Stomach (tissue), 9 donors: ENCODE data around the gene TUSC7. TPM values are rescaled to one million over a fixed set of nuclear protein-coding genes. Genes with fewer than 3 reads are reported as not detected.

Experiments
- DNase-seq, 2 donors: peaks; one replicate each; pipeline versions ENCODE4 v3.0.0 to v3.0.0-alpha.2; 2013 to 2019
- H3K27ac ChIP-seq, 5 donors: fragments of 200-600 bp in 4 of 5; sonication (generic) in 4 of 5; one replicate each; pipeline ENCODE4 v1.5.1; 2013 to 2019; ENCODE audit warnings: mild to moderate bottlenecking in 1 of 5, moderate library complexity in 1 of 5
- H3K27me3 ChIP-seq, 3 donors: fragments of 200-600 bp; sonication (generic); one replicate each; pipeline ENCODE4 v1.5.1; 2017 to 2019; ENCODE audit warnings: mixed run types in 1 of 3
- H3K36me3 ChIP-seq, 4 donors: fragments of 200-600 bp; sonication (generic); 1 replicate in 3 of 4; 2 replicates in 1 of 4; pipeline ENCODE4 v1.5.1; 2016 to 2019
- H3K4me1 ChIP-seq, 4 donors: fragments of 200-600 bp; sonication (generic); one replicate each; pipeline ENCODE4 v1.5.1; 2016 to 2019
- H3K4me3 ChIP-seq, 4 donors: fragments of 200-600 bp; sonication (generic) in 3 of 4; one replicate each; pipeline ENCODE4 v1.5.1; 2016 to 2019; ENCODE audit warnings: mild to moderate bottlenecking in 1 of 4
- H3K9me3 ChIP-seq, 4 donors: fragments of 200-600 bp; sonication (generic); one replicate each; pipeline ENCODE4 v1.5.1; 2016 to 2019
- EP300 ChIP-seq: sonication (generic); formaldehyde crosslinking; IDR thresholded peaks from one replicate; pipeline ENCODE4 v1.6.1; 2017; ENCODE audit warnings: antibody characterized with exemption
- POLR2A ChIP-seq, 4 donors: fragments of 450-650 bp; IDR thresholded peaks; one replicate each; pipeline ENCODE4 v1.6.1; 2016; ENCODE audit warnings: antibody characterized with exemption in 4 of 4, control low read depth in 2 of 4, mild to moderate bottlenecking in 1 of 4, moderate library complexity in 1 of 4
- POLR2AphosphoS5 ChIP-seq, 3 donors: sonication (generic); formaldehyde crosslinking; IDR thresholded peaks; one replicate each; pipeline ENCODE4 v1.6.1; 2016; ENCODE audit warnings: antibody characterized with exemption in 3 of 3
- WGBS, 5 donors: extraction: QIAGEN DNeasy Blood & Tissue Kit in 3 of 5; methylation state at CpG; one replicate each; pipeline versions ENCODE4 v1.1.5 to v1.1.7; 2013 to 2018; 5-methylcytosine and 5-hydroxymethylcytosine counted together
- intact Hi-C: fragments of 100-400 bp; cut with DNase I; formaldehyde crosslinking; loops from one replicate; pipeline ENCODE4 v1.15.1; 2023; ENCODE audit warnings: low total_unique reads
- polyA plus RNA-seq, 3 donors: library from polyadenylated mRNA; stranded (reverse); fragments of 200-250 nt; gene quantifications; one replicate each; pipeline ENCODE4 v1.2.3, GENCODE V29; 2013
- total RNA-seq, 5 donors: library from RNA; depleted of rRNA; stranded (reverse); fragments of >200 nt; gene quantifications; one replicate each; pipeline versions ENCODE4 v1.1.0 to v1.2.3, GENCODE V29; 2014 to 2016
- TF ChIP-seq, protein P1 (sequence below), 7 experiments: fragments of 450-650 bp in 4 of 7; fragments of 200-600 bp in 3 of 7; sonication (generic) in 3 of 7; IDR thresholded peaks; one replicate each; pipeline ENCODE4 v1.5.1; 2016 to 2019; ENCODE audit warnings: antibody characterized with exemption in 7 of 7, control low read depth in 2 of 7, mild to moderate bottlenecking in 1 of 7
- donor health status: healthy with polysubstance abuse.
- donor health status: Bipolar disorder and iron deficiency.
- donor health status: healthy.

Gene TUSC7
- total and polyA plus RNA-seq, 8 donors = not detected

DNA sequence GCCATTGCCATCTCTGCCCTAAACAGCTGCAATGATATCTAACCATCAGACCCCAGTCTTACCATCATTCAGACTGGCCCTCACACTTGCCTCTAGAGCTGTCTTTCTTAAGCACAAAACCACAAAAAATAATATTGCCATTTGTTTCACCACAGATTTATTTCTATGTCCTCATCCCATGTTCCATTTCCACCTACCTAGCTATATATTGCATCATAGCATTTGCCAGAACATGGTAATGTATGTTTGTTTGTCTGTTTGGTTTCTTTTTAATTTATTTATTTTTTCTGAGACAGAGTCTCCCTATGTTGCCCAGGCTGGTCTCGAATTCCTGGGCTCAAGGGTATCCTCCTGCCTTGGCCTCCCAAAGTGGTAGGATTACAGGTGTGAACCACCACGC is 18.5 kb upstream of the TUSC7 start:
- no peak for DNase-seq
- TF ChIP-seq, protein P1, sequence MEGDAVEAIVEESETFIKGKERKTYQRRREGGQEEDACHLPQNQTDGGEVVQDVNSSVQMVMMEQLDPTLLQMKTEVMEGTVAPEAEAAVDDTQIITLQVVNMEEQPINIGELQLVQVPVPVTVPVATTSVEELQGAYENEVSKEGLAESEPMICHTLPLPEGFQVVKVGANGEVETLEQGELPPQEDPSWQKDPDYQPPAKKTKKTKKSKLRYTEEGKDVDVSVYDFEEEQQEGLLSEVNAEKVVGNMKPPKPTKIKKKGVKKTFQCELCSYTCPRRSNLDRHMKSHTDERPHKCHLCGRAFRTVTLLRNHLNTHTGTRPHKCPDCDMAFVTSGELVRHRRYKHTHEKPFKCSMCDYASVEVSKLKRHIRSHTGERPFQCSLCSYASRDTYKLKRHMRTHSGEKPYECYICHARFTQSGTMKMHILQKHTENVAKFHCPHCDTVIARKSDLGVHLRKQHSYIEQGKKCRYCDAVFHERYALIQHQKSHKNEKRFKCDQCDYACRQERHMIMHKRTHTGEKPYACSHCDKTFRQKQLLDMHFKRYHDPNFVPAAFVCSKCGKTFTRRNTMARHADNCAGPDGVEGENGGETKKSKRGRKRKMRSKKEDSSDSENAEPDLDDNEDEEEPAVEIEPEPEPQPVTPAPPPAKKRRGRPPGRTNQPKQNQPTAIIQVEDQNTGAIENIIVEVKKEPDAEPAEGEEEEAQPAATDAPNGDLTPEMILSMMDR (IDR thresholded peaks at IDR 0.05) = no peak
- TF ChIP-seq POLR2AphosphoS5 (IDR thresholded peaks at IDR 0.05) = no peak
- no peak for TF ChIP-seq EP300
- no peak for TF ChIP-seq POLR2A (IDR thresholded peaks at IDR 0.05)
- Histone ChIP-seq H3K9me3 (peaks cover 0 to 5% (median 0%) of the 10 kb centered on the region in 4 donors), H3K36me3 (no peaks in the 10 kb centered on the region), H3K27ac (no peak overlapping the region), H3K4me3 (no peak overlapping the region), H3K4me1 (no peaks in the 10 kb centered on the region), H3K27me3 (no peaks in the 10 kb centered on the region)
- WGBS, 5 donors = 58 to 69% (median 64%) methylated on average over 2 of the region's 2 CpGs
- intact Hi-C loops = no loop called here

DNA sequence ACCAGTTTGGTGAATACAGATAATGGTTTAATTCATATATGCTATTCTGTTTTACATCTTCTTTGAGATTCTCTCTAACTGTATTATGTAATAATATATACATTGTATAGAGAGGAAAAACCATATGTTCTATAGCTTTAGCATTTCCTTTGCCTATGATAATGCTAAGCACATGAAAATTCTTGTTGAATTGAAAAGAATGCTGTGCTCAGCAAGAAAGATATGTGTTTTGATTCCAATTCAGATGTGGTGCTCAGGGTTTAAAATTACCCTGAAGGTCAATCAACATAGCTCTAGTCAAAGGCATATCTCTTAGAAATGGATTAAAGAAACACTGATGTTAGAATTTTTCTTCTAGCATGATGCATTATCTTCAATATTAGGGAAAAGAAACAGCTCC is 8.5 kb upstream of the TUSC7 start:
- TF ChIP-seq EP300 (no peak), POLR2A (IDR thresholded peaks at IDR 0.05) (no peak), POLR2AphosphoS5 (IDR thresholded peaks at IDR 0.05) (no peak)
- TF ChIP-seq, protein P1 (IDR thresholded peaks at IDR 0.05) = no peak

DNA sequence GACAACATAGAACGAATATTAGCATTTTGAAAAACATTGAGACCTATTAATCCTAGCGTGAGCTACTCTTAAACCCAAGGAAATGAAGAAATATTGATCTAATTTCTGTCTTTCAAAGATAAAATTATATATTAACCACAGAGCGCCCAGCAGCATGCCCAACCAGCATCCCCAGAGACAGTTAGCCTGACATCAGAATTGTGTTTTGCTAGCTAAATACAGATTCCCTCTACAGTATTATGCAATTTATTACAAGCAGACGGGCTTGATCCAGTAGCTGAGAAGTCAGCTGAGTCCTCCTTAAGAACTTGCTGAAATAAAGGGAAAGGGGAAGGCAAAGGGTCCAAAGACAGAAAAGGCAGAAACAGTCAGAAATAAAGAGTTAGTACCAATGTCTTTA is 7.2 kb upstream of the TUSC7 start:
- no peak for DNase-seq
- TF ChIP-seq POLR2AphosphoS5 (IDR thresholded peaks at IDR 0.05) = no peak
- no peaks in the 10 kb centered on the region for H3K36me3 ChIP-seq
- no peaks in the 10 kb centered on the region for H3K9me3 ChIP-seq
- H3K27ac ChIP-seq = no peak overlapping the region
- no peaks in the 10 kb centered on the region for H3K27me3 ChIP-seq
- intact Hi-C loops = no loop called here
- no peaks in the 10 kb centered on the region for H3K4me1 ChIP-seq
- no peak overlapping the region for H3K4me3 ChIP-seq
- 61 to 69% (median 63%) methylated on average over 4 of the region's 4 CpGs for WGBS, 5 donors

More for the DNA sequence above, 8.5 kb upstream of the TUSC7 start:
- no peaks in the 10 kb centered on the region for H3K36me3 ChIP-seq
- H3K4me1 ChIP-seq = no peaks in the 10 kb centered on the region
- no peak overlapping the region for H3K4me3 ChIP-seq
- H3K27ac ChIP-seq = no peak overlapping the region
- intact Hi-C loops = no loop called here
- no peaks in the 10 kb centered on the region for H3K9me3 ChIP-seq
- no peak for DNase-seq
- H3K27me3 ChIP-seq = no peaks in the 10 kb centered on the region

DNA sequence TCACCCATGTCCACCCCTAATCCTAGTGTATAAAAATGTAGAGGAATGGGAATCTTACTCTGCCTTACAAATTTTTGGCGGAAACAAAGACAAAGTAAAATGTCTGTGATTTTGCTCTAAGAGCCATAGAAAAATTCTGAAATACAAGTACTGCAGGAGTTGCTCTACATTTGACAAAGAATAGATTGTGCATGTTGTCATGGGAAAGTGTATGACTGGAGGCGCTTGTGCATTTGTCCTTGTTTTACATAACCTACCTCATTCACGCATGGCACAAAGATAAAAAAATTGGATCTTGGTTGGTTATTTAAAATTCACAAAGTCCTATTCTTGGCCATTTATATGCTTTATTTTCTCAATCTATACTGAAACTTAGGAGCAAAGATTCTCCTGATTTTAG is 2.0 kb upstream of the TUSC7 start:
- no peak overlapping the region for H3K4me3 ChIP-seq
- H3K4me1 ChIP-seq = no peaks in the 10 kb centered on the region
- H3K27me3 ChIP-seq = no peaks in the 10 kb centered on the region
- H3K36me3 ChIP-seq = no peaks in the 10 kb centered on the region
- no peak for DNase-seq
- 87 to 93% (median 90%) methylated on average over 3 of the region's 3 CpGs for WGBS, 5 donors
- H3K9me3 ChIP-seq = no peaks in the 10 kb centered on the region
- no peak for TF ChIP-seq POLR2AphosphoS5 (IDR thresholded peaks at IDR 0.05)
- no peak for TF ChIP-seq EP300
- TF ChIP-seq, protein P1 (IDR thresholded peaks at IDR 0.05) = no peak
- no peak for TF ChIP-seq POLR2A (IDR thresholded peaks at IDR 0.05)
- intact Hi-C loops = no loop called here
- no peak overlapping the region for H3K27ac ChIP-seq

DNA sequence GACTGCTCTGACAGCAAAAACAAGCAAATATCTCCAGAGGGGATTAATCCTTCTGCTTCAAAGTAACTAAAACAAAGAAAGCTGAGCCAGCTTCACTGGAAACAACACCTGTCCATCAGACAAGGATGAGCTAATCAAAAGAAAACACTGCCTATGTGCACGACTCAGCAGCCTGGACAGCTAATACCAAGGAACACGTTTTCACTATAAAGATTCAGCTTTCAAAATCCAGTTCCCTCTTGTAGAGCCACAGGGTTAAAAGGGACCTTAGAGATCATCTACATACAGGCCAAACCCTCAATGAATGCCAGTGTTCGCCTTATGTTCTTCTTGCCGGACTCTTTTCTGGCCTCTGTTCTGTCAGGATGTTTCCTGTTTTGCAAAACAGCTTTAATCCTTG is 6.9 kb downstream of the TUSC7 start:
- no peak for DNase-seq
- TF ChIP-seq, protein P1 (IDR thresholded peaks at IDR 0.05) = no peak
- TF ChIP-seq EP300 (no peak), POLR2A (IDR thresholded peaks at IDR 0.05) (no peak), POLR2AphosphoS5 (IDR thresholded peaks at IDR 0.05) (no peak)
- WGBS, 5 donors = 50 to 63% (median 57%) methylated on average over 4 of the region's 4 CpGs
- intact Hi-C loops = no loop called here
- no peak overlapping the region for H3K4me3 ChIP-seq
- no peaks in the 10 kb centered on the region for H3K36me3 ChIP-seq
- H3K27me3 ChIP-seq = no peaks in the 10 kb centered on the region
- no peaks in the 10 kb centered on the region for H3K4me1 ChIP-seq
- H3K9me3 ChIP-seq = no peaks in the 10 kb centered on the region
- no peak overlapping the region for H3K27ac ChIP-seq
